MM.1S (cell line): ENCODE measurements around the gene CLIC4.

Source experiments
- CTCF ChIP-seq: fragments of 300-600 bp; sonication (generic); IDR thresholded peaks from 2 replicates; pipeline ENCODE4 v1.5.1; 2016; ENCODE audit warnings: antibody characterized with exemption, low read length, mixed read lengths
- EZH2 ChIP-seq: fragments of 300-600 bp; sonication (generic); optimal IDR thresholded peaks from 2 replicates; pipeline ENCODE3; 2017; ENCODE audit warnings: low read depth, mild to moderate bottlenecking, antibody characterized with exemption, low read length, mixed read lengths

GRCh38 chr1:24752305-24752704 lies 7.1 kb downstream of the CLIC4 start:
- no peak for TF ChIP-seq EZH2
- TF ChIP-seq CTCF = no peak
